ENCODE measurements around the gene JUNB. TPM values are rescaled to one million over a fixed set of nuclear protein-coding genes. Genes with fewer than 3 reads are reported as not detected.

Gene JUNB
- total and polyA plus RNA-seq, 2 of the 13 experiments (the other 11 are each of a cell fraction or from before 2014, with no cell fraction given), result 7.7 to 8.2 TPM

DNA sequence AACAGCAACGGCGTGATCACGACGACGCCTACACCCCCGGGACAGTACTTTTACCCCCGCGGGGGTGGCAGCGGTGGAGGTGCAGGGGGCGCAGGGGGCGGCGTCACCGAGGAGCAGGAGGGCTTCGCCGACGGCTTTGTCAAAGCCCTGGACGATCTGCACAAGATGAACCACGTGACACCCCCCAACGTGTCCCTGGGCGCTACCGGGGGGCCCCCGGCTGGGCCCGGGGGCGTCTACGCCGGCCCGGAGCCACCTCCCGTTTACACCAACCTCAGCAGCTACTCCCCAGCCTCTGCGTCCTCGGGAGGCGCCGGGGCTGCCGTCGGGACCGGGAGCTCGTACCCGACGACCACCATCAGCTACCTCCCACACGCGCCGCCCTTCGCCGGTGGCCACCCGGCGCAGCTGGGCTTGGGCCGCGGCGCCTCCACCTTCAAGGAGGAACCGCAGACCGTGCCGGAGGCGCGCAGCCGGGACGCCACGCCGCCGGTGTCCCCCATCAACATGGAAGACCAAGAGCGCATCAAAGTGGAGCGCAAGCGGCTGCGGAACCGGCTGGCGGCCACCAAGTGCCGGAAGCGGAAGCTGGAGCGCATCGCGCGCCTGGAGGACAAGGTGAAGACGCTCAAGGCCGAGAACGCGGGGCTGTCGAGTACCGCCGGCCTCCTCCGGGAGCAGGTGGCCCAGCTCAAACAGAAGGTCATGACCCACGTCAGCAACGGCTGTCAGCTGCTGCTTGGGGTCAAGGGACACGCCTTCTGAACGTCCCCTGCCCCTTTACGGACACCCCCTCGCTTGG lies 966 bp downstream of the JUNB start (continued):
- TF ChIP-seq THYN1 (CRISPR knock-in tag; IDR thresholded peaks at IDR 0.05; ENCODE audit: borderline replicate concordance, low read depth) (no peak), ZNF274 (CRISPR knock-in tag; IDR thresholded peaks at IDR 0.05) (no peak), ZBTB21 (CRISPR knock-in tag; IDR thresholded peaks at IDR 0.05) (no peak), ZNF792 (CRISPR knock-in tag; IDR thresholded peaks at IDR 0.05) (peak; percentile 40; the same call in 1 of the 2 replicates), RBM22 (optimal IDR thresholded peaks at IDR 0.05; ENCODE audit: low read length) (no peak), AGO2 (optimal IDR thresholded peaks at IDR 0.05; ENCODE audit: low read depth, low read length) (peak; percentile 40), ZNF652 (CRISPR knock-in tag; IDR thresholded peaks at IDR 0.05; ENCODE audit: borderline replicate concordance, low read depth) (no peak), CREM (IDR thresholded peaks at IDR 0.05) (peak; percentile 30; the same call in 1 of the 2 replicates), CREM (CRISPR knock-in tag; IDR thresholded peaks at IDR 0.05) (no peak), CBX2 (IDR thresholded peaks at IDR 0.05; ENCODE audit: low read depth, low read length) (no peak), CBX2 (CRISPR knock-in tag; IDR thresholded peaks at IDR 0.05; ENCODE audit: low read depth) (no peak), THAP11 (CRISPR knock-in tag; IDR thresholded peaks at IDR 0.05) (peak; percentile 71), HOXD1 (CRISPR knock-in tag; IDR thresholded peaks at IDR 0.05) (no peak), NR2F2 (IDR thresholded peaks at IDR 0.05; ENCODE audit: borderline replicate concordance, low read depth) (no peak; the same call in 1 of the 2 replicates), BCL6 (CRISPR knock-in tag; IDR thresholded peaks at IDR 0.05) (peak; percentile 53; the same call in 1 of the 2 replicates)
- TF ChIP-seq, protein P1, sequence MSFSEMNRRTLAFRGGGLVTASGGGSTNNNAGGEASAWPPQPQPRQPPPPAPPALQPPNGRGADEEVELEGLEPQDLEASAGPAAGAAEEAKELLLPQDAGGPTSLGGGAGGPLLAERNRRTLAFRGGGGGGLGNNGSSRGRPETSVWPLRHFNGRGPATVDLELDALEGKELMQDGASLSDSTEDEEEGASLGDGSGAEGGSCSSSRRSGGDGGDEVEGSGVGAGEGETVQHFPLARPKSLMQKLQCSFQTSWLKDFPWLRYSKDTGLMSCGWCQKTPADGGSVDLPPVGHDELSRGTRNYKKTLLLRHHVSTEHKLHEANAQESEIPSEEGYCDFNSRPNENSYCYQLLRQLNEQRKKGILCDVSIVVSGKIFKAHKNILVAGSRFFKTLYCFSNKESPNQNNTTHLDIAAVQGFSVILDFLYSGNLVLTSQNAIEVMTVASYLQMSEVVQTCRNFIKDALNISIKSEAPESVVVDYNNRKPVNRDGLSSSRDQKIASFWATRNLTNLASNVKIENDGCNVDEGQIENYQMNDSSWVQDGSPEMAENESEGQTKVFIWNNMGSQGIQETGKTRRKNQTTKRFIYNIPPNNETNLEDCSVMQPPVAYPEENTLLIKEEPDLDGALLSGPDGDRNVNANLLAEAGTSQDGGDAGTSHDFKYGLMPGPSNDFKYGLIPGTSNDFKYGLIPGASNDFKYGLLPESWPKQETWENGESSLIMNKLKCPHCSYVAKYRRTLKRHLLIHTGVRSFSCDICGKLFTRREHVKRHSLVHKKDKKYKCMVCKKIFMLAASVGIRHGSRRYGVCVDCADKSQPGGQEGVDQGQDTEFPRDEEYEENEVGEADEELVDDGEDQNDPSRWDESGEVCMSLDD (CRISPR knock-in tag; IDR thresholded peaks at IDR 0.05; ENCODE audit: borderline replicate concordance), result no peak; the same call in 1 of the 2 replicates
- TF ChIP-seq, protein P2, sequence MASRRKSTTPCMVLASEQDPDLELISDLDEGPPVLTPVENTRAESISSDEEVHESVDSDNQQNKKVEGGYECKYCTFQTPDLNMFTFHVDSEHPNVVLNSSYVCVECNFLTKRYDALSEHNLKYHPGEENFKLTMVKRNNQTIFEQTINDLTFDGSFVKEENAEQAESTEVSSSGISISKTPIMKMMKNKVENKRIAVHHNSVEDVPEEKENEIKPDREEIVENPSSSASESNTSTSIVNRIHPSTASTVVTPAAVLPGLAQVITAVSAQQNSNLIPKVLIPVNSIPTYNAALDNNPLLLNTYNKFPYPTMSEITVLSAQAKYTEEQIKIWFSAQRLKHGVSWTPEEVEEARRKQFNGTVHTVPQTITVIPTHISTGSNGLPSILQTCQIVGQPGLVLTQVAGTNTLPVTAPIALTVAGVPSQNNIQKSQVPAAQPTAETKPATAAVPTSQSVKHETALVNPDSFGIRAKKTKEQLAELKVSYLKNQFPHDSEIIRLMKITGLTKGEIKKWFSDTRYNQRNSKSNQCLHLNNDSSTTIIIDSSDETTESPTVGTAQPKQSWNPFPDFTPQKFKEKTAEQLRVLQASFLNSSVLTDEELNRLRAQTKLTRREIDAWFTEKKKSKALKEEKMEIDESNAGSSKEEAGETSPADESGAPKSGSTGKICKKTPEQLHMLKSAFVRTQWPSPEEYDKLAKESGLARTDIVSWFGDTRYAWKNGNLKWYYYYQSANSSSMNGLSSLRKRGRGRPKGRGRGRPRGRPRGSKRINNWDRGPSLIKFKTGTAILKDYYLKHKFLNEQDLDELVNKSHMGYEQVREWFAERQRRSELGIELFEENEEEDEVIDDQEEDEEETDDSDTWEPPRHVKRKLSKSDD (CRISPR knock-in tag; IDR thresholded peaks at IDR 0.05; ENCODE audit: low read depth), result peak; percentile 48; the same call in 1 of the 2 replicates
- TF ChIP-seq, protein P3, sequence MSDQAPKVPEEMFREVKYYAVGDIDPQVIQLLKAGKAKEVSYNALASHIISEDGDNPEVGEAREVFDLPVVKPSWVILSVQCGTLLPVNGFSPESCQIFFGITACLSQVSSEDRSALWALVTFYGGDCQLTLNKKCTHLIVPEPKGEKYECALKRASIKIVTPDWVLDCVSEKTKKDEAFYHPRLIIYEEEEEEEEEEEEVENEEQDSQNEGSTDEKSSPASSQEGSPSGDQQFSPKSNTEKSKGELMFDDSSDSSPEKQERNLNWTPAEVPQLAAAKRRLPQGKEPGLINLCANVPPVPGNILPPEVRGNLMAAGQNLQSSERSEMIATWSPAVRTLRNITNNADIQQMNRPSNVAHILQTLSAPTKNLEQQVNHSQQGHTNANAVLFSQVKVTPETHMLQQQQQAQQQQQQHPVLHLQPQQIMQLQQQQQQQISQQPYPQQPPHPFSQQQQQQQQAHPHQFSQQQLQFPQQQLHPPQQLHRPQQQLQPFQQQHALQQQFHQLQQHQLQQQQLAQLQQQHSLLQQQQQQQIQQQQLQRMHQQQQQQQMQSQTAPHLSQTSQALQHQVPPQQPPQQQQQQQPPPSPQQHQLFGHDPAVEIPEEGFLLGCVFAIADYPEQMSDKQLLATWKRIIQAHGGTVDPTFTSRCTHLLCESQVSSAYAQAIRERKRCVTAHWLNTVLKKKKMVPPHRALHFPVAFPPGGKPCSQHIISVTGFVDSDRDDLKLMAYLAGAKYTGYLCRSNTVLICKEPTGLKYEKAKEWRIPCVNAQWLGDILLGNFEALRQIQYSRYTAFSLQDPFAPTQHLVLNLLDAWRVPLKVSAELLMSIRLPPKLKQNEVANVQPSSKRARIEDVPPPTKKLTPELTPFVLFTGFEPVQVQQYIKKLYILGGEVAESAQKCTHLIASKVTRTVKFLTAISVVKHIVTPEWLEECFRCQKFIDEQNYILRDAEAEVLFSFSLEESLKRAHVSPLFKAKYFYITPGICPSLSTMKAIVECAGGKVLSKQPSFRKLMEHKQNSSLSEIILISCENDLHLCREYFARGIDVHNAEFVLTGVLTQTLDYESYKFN (CRISPR knock-in tag; conservative IDR thresholded peaks at IDR 0.05), result no peak
- TF ChIP-seq, protein P4, sequence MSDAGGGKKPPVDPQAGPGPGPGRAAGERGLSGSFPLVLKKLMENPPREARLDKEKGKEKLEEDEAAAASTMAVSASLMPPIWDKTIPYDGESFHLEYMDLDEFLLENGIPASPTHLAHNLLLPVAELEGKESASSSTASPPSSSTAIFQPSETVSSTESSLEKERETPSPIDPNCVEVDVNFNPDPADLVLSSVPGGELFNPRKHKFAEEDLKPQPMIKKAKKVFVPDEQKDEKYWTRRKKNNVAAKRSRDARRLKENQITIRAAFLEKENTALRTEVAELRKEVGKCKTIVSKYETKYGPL (CRISPR knock-in tag; IDR thresholded peaks at IDR 0.05), result no peak

All from HepG2 (cell line).